ENCODE results near the gene ZDHHC8.
A peak's percentile ranks its signal among the peaks of the same experiment; 100 is the strongest.

The ZDHHC8 gene

GRCh38 chr22:20131859-20132685 lies 468 bp downstream of the ZDHHC8 start:
- DNase-seq = no peak

GRCh38 chr22:20132686-20133246 lies 1.2 kb downstream of the ZDHHC8 start:
- DNase-seq = no peak

GRCh38 chr22:20133930-20134549 lies 2.4 kb downstream of the ZDHHC8 start:
- no peak for DNase-seq

GRCh38 chr22:20135265-20135664 lies 3.7 kb downstream of the ZDHHC8 start:
- DNase-seq = no peak

DNA sequence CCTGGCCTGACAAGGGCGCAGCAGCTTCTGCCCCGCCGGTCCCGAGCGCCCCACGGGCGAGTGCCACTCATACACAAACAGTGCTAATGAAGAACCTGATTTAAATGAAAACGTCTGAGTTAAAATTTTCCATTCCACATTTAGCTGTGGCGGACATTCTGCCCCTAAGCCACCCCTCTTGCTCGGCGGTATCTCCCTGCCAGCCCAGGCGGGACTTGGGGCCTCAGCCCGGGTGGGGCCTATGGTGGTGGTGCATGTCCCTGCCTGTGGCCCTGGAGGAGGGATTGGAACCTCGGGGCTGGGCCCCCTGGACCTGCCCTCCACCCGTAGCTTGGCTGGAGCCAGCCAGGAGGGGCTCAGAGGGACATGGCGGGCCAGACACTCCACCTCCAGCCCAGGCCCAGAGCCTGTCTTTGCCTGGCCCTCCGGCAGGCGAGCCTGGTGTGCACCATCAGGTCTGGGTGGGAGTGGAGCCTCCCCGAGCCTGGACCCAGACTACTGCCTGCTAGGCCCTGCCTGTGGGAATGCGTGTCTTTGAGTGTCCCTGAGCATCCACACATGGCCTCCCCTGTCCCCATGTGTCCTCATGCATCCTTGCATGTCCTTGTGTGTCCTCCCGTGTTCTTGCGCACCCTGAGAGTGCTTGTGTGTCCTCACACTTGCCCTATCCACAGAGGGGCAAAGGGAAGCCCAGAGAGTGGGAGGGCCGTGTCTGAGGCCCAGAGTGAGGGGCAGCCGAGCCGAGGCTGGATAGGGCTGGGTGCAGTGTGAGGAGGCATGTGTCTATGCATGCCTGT lies 4.4 kb downstream of the ZDHHC8 start:
- DNase-seq = no peak

DNA sequence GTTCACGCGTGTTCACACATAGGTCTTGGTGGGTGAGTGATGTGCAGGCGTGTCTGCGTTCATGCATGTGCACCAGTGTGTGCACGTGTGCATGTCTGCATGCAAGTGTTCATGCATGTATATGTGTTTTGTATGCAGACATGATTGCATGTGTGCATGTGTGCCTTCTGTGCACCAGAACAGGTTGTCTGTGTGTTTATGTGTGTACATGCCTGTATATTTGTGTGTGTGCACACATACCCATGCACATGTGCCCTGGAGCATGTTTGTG lies 4.9 kb downstream of the ZDHHC8 start:
- DNase-seq = no peak

DNA sequence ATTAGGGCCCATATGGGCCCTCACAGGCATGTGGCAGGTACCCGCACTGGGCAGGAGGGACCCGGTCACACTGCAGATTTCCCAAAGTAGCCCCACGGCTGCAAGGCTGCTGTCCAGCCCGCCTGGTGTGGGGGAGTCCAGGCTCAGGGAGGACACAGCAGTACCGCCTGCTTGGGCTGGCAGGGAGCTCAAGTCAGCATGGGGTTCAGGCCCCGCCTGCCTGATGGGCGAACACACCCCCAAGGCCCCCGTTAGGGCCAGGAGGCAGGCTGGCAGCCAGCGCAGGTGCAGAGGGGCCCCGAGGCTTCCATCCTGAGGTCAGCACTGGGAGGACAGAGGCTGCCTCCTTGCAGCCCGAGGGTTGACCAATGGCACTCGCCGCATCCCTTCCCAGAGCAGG lies 5.5 kb downstream of the ZDHHC8 start:
- DNase-seq = no peak

DNA sequence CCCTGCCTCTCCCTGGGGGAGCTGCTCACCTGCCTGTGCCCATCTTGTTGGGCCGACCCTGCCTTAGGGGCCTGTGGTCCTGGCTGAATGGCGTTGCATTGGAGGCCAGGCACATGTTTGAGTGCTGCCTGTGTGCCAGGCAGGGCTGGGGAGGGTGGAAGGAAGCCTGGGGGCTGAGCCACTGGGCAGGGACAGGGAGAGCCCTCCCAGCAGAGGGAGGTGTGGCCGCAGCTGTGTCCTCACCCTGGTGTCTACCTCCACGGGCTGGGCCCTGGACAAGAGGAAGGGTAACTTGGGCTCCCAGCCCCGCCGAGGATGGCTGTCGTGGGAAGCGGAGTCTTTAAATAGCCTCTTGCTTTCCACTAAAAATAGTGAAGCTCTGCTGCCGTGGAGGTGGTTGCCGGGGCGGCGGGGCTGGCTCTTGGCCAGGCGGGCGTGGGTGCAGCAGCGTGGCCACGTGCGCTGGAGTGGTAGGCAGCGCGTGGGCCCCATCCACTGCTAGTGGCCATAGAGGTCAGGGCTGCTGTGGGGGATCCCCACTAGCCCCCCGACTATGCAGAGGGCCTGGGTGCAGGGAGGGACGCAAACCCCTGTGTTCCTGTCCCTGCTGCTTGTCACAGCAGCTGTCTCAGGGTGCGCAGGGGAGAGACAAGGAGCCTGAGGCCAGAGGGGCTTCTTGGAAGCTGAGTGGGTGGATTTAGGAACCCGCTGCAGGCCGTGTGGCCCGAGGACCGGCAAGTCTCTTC lies 6.2 kb downstream of the ZDHHC8 start:
- DNase-seq = peak; percentile 34

DNA sequence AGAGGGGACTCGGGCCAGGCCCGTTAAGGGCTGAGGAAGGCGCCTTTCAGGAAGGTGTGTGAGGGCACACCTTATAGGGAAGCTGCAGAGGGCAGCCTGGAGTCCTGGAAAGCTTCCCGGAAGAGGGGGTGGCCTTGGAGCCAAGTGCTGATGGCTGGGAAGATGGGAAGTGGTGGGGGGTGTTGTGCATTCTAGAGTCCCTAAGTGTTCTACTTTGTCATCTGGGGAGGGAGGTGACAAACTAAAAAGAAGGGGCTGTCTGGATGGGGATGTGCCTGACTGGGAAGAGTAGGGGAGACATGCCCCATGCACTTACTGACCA lies 6.8 kb downstream of the ZDHHC8 start:
- no peak for DNase-seq

DNA sequence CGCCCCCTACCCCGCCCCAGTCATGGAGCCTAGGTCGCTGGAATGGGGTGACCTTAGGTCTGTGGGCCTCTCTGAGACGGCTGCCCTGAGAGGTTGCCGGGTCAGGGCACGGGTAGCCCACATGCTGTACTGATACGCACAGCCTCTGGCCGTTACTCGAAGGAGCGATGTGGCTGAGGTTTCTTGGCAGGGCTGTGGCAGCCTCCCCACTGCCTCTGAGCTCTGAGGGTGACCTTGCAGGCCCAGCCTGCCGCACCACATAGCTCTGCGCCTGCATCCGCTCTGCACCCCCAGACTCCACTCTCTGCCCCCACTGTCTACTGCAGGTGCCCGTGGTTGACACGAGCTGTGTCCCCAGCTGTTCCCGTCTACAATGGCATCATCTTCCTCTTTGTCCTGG lies 7.3 kb downstream of the ZDHHC8 start:
- no peak for DNase-seq

DNA sequence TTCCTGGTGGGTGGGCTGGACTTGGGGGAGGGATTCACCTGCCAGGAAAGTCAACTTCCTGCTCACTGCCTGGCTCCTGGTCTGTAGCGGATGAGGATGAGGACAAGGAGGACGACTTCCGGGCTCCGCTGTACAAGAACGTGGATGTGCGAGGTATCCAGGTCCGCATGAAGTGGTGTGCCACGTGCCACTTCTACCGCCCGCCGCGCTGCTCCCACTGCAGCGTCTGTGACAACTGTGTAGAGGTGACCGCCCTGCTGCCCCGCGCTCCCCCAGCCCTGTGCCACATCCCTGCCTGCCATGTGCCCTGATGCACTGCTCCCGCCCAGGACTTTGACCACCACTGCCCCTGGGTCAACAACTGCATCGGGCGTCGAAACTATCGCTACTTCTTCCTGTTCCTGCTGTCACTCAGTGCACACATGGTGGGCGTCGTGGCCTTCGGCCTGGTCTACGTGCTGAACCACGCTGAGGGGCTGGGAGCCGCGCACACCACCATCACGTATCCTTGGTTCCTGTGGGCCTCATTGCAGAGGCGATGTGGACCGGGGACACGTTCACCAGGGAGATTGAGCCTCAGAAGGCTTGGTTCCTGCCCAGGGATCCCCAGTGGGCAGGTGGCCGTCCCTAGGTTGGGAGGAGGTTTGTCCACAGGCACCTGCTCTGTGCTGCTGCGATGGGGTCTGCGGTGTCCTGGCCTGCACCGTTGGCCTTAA lies 7.9 kb downstream of the ZDHHC8 start:
- no peak for DNase-seq

DNA sequence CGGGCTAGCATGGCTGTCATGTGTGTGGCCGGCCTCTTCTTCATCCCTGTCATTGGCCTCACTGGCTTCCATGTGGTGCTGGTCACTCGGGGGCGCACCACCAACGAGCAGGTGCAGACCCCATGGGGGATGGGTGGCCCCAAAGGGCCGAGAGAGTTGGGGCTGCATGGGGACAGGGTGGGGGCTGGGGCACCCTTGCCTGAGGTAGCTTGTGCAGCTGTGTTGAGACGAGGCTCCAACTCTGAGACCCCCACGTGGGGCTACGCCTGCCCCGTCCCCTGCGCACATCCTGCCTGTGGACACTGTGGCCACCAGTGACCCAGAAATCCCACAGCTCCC lies 8.5 kb downstream of the ZDHHC8 start:
- DNase-seq = no peak

GRCh38 chr22:20140521-20140964 lies 8.9 kb downstream of the ZDHHC8 start:
- DNase-seq = no peak

DNA sequence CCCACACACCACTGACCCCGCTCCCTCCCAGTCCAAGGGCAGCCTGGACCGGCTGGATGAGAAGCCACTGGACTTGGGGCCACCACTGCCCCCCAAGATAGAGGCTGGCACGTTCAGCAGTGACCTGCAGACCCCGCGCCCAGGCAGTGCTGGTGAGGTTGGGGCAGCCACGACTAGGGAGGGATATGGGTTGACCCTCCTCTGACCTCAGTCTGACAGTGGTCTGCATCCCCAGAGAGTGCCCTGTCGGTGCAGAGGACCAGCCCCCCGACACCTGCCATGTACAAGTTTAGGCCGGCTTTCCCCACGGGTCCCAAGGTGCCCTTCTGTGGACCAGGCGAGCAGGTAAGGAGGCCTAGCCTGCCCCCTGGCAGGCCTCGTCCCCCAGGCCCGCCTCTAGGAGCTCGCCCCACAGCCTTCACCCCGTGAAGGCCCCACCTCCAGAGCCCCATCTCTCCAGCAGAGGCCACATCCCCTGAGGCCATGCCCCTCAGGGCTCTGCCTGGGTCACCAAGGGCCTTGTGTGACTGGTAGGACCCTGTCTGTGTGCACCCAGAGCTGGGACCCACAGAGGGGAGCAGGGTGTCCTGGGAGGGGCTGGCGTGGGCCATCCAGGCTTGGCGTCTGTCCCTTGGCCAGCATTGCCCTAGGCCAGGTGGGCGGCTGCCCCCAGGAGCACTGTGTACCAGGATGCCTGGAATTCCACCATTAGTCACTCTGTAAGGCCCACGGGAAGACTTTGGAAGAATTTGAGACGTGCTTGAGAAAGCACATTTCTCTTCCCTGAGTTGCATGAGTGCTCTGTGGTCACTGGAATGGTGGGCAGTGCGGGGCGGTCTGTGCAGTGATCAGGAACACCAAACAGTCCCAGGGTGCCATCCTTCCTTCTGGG lies 9.8 kb downstream of the ZDHHC8 start:
- no peak for DNase-seq

DNA sequence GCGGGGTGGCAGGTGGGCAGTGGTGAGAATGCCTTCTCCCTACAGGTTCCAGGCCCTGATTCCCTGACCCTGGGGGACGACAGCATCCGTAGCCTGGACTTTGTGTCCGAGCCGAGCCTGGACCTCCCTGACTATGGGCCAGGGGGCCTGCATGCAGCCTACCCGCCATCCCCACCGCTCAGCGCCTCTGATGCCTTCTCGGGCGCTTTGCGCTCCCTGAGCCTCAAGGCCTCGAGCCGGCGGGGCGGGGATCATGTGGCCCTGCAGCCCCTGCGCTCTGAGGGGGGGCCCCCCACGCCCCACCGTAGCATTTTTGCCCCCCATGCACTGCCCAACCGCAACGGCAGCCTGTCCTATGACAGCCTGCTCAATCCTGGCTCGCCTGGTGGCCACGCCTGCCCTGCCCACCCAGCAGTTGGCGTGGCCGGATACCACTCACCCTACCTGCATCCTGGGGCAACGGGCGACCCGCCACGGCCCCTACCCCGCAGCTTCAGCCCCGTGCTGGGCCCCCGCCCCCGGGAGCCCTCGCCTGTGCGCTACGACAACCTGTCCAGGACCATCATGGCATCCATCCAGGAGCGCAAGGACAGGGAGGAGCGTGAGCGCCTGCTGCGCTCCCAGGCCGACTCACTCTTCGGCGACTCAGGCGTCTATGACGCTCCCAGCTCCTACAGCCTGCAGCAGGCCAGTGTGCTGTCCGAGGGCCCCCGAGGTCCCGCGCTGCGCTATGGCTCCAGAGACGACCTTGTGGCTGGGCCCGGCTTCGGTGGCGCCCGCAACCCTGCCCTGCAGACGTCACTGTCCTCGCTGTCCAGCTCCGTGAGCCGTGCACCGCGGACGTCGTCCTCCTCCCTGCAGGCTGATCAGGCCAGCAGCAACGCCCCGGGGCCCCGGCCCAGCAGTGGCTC lies 11.4 kb downstream of the ZDHHC8 start:
- DNase-seq = no peak

- DNase-seq = no peak
Observed at GRCh38 chr22:20143883-20144665, 12.5 kb downstream of the ZDHHC8 start.

GRCh38 chr22:20145206-20145831 lies 13.7 kb downstream of the ZDHHC8 start:
- DNase-seq = no peak

- no peak for DNase-seq
Observed at GRCh38 chr22:20145832-20146223, 14.2 kb downstream of the ZDHHC8 start.

DNA sequence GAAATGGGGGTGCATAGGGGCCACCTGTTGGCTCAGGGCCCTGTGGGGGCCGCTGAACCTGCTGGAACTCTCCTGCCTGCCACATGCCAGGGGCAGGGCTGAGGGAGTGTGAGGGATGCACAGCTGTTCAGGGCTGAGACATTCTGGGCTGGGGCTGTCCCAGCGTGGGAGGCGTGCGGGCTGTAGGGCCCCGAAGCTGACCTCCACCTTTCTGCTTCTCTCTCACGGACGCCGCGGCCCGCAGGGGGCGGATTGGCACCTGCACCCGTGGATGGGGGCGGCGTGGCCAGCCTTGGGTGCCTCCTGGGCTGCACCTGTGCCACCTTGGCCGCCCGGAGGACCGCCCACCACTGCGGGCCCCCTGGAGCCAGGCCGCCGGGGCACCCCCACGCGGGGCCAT lies 15.2 kb downstream of the ZDHHC8 start:
- DNase-seq = no peak

Measured in MV-4-11 (cell line).